ENCODE results near the gene OR2G3. TPM values are rescaled to one million over a fixed set of nuclear protein-coding genes. Genes with fewer than 3 reads are reported as not detected.

Gene OR2G3
- total RNA-seq, 1 donor from 2014 or later: not detected

DNA sequence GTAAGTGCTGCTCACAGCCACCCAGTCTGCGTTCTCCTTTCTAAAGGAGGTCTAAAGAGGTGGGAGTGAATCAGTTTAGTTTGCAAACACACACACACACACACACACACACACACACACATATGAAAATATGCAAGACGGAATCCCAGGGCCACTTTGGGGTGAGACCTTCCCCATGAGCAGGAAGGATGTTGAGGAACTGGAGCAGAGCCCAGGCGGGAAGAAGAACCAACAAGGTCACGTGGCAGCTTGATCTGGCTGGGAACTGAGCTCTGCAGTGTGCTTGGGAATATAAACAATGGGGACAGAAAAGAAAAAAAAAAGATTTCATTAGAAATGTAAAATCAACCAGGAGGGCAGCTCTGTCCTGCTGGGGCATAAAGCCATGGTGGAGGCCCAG is 32.6 kb downstream of the OR2G3 start:
- DNase-seq (ENCODE audit: low read depth) (no peak), FAIRE-seq (no peak)
- H3K27ac ChIP-seq (ENCODE audit: low read depth, low read length): no peak overlapping the region
- H3K27me3 ChIP-seq (ENCODE audit: insufficient read depth, low read length): no peaks in the 10 kb centered on the region
- H3K4me3 ChIP-seq (ENCODE audit: insufficient read depth, low read depth, low read length): no peak overlapping the region
- no peaks in the 10 kb centered on the region for H3K9me3 ChIP-seq (ENCODE audit: insufficient read depth, low read depth, low read length)
- H3K36me3 ChIP-seq (ENCODE audit: insufficient read depth, low read length): no peaks in the 10 kb centered on the region
- Mint-ChIP-seq H3K27me3 (ENCODE audit: low read depth, unreplicated experiment) (peaks cover 7% of the 10 kb centered on the region), H3K4me3 (ENCODE audit: unreplicated experiment) (no peak overlapping the region), H3K27ac (ENCODE audit: unreplicated experiment) (no peak overlapping the region), H3K36me3 (ENCODE audit: low read depth, unreplicated experiment) (no peaks in the 10 kb centered on the region), H3K4me1 (ENCODE audit: low read depth, unreplicated experiment) (no peaks in the 10 kb centered on the region), H3K9me3 (ENCODE audit: unreplicated experiment) (peaks cover 13% of the 10 kb centered on the region)
- no peaks in the 10 kb centered on the region for H3K4me1 ChIP-seq (ENCODE audit: insufficient read depth, low read length)
- H4K20me1 ChIP-seq (ENCODE audit: insufficient read depth, low read length): no peaks in the 10 kb centered on the region
- no peak overlapping the region for H3K9ac ChIP-seq (ENCODE audit: low read length)
- H3K79me2 ChIP-seq (ENCODE audit: insufficient read depth, low read length): no peaks in the 10 kb centered on the region
- TF ChIP-seq, protein P1, sequence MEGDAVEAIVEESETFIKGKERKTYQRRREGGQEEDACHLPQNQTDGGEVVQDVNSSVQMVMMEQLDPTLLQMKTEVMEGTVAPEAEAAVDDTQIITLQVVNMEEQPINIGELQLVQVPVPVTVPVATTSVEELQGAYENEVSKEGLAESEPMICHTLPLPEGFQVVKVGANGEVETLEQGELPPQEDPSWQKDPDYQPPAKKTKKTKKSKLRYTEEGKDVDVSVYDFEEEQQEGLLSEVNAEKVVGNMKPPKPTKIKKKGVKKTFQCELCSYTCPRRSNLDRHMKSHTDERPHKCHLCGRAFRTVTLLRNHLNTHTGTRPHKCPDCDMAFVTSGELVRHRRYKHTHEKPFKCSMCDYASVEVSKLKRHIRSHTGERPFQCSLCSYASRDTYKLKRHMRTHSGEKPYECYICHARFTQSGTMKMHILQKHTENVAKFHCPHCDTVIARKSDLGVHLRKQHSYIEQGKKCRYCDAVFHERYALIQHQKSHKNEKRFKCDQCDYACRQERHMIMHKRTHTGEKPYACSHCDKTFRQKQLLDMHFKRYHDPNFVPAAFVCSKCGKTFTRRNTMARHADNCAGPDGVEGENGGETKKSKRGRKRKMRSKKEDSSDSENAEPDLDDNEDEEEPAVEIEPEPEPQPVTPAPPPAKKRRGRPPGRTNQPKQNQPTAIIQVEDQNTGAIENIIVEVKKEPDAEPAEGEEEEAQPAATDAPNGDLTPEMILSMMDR (IDR thresholded peaks at IDR 0.05; ENCODE audit: insufficient read depth, low read depth, low read length): no peak
- no peak for TF ChIP-seq EZH2 (IDR thresholded peaks at IDR 0.05; ENCODE audit: insufficient read depth, low read length)
- H3K4me2 ChIP-seq (ENCODE audit: low read length): no peak overlapping the region
- no peak overlapping the region for H2AFZ ChIP-seq (ENCODE audit: low read depth, low read length)

DNA sequence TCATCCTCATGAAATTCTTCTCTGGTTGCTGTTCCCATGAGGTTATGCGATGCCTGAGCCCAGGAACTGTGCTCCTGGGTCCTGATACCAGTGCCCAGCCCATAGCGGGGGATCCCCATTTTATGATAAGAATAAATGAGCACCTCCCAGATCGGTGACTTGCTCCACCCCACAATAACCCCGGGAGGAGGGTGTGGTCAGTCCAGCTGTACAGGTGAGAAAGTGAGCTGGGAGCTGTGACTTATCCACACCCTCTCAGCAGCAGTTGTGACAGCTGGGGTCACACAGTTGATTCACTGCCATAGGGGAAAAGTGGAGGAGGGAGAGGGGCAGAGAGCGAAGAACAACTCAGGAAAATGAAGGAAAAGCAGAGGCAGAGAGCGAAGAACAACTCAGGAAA is 33.4 kb downstream of the OR2G3 start:
- peak overlapping the region; percentile 71 for H3K4me2 ChIP-seq (ENCODE audit: low read length)

DNA sequence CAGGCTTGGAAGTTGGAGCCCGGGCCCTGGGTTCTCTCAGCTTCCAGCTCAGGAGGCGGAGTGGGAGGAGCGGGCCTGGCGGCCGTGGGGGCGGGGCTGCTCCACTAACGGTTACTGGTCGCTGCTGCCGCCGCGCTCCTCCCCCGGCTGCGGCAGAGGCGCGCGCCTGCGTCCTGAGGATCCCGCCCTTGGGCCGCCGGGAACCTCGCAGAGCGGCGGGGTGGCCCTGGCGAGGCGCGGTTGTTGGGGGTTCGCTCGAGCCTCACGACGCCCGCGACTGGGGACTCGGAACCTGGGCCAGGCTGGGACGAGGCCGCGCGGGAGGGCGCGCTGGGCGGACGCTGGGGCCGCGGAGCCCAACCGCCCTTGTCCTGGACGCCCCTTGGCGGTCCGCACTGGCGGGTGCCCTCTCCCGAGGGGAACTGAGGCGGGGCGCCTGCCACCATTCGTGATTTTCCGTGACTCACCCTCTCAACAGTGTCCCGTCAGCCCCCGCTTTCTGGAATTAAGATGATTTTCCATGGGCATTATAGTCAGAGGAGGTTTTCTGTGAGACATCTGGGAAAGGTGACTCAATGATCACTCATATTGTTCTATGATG is 34.1 kb downstream of the OR2G3 start:
- Mint-ChIP-seq H3K36me3 (ENCODE audit: low read depth, unreplicated experiment) (no peaks in the 10 kb centered on the region), H3K27ac (ENCODE audit: unreplicated experiment) (no peak overlapping the region), H3K4me3 (ENCODE audit: unreplicated experiment) (no peak overlapping the region), H3K9me3 (ENCODE audit: unreplicated experiment) (peaks cover 9% of the 10 kb centered on the region), H3K27me3 (ENCODE audit: low read depth, unreplicated experiment) (peaks cover 7% of the 10 kb centered on the region), H3K4me1 (ENCODE audit: low read depth, unreplicated experiment) (no peaks in the 10 kb centered on the region)
- DNase-seq (ENCODE audit: low read depth): peak; percentile 3
- H3K9me3 ChIP-seq (ENCODE audit: insufficient read depth, low read depth, low read length): no peaks in the 10 kb centered on the region
- peak overlapping the region; percentile 33 for H3K4me3 ChIP-seq (ENCODE audit: insufficient read depth, low read depth, low read length)
- FAIRE-seq: no peak
- peak overlapping the region; percentile 50 for H2AFZ ChIP-seq (ENCODE audit: low read depth, low read length)
- H3K27ac ChIP-seq (ENCODE audit: low read depth, low read length): peak overlapping the region; percentile 70
- no peaks in the 10 kb centered on the region for H3K4me1 ChIP-seq (ENCODE audit: insufficient read depth, low read length)
- no peaks in the 10 kb centered on the region for H4K20me1 ChIP-seq (ENCODE audit: insufficient read depth, low read length)
- H3K9ac ChIP-seq (ENCODE audit: low read length): peak overlapping the region; percentile 71
- H3K36me3 ChIP-seq (ENCODE audit: insufficient read depth, low read length): no peaks in the 10 kb centered on the region
- H3K27me3 ChIP-seq (ENCODE audit: insufficient read depth, low read length): no peaks in the 10 kb centered on the region
- peak overlapping the region; percentile 71 for H3K4me2 ChIP-seq (ENCODE audit: low read length)
- TF ChIP-seq, protein P1 (IDR thresholded peaks at IDR 0.05; ENCODE audit: insufficient read depth, low read depth, low read length): no peak
- no peak for TF ChIP-seq EZH2 (IDR thresholded peaks at IDR 0.05; ENCODE audit: insufficient read depth, low read length)
- no peaks in the 10 kb centered on the region for H3K79me2 ChIP-seq (ENCODE audit: insufficient read depth, low read length)

More for the DNA sequence above, 33.4 kb downstream of the OR2G3 start:
- no peaks in the 10 kb centered on the region for H3K9me3 ChIP-seq (ENCODE audit: insufficient read depth, low read depth, low read length)
- Mint-ChIP-seq H3K36me3 (ENCODE audit: low read depth, unreplicated experiment) (no peaks in the 10 kb centered on the region), H3K4me3 (ENCODE audit: unreplicated experiment) (no peak overlapping the region), H3K27ac (ENCODE audit: unreplicated experiment) (no peak overlapping the region), H3K27me3 (ENCODE audit: low read depth, unreplicated experiment) (peaks cover 7% of the 10 kb centered on the region), H3K4me1 (ENCODE audit: low read depth, unreplicated experiment) (no peaks in the 10 kb centered on the region), H3K9me3 (ENCODE audit: unreplicated experiment) (peaks cover 13% of the 10 kb centered on the region)
- H3K27me3 ChIP-seq (ENCODE audit: insufficient read depth, low read length): no peaks in the 10 kb centered on the region
- no peak for TF ChIP-seq EZH2 (IDR thresholded peaks at IDR 0.05; ENCODE audit: insufficient read depth, low read length)
- TF ChIP-seq, protein P1 (IDR thresholded peaks at IDR 0.05; ENCODE audit: insufficient read depth, low read depth, low read length): no peak
- H2AFZ ChIP-seq (ENCODE audit: low read depth, low read length): peak overlapping the region; percentile 50
- H3K4me1 ChIP-seq (ENCODE audit: insufficient read depth, low read length): no peaks in the 10 kb centered on the region
- no peaks in the 10 kb centered on the region for H3K79me2 ChIP-seq (ENCODE audit: insufficient read depth, low read length)
- no peak overlapping the region for H3K4me3 ChIP-seq (ENCODE audit: insufficient read depth, low read depth, low read length)
- no peak overlapping the region for H3K27ac ChIP-seq (ENCODE audit: low read depth, low read length)
- FAIRE-seq (no peak), DNase-seq (ENCODE audit: low read depth) (no peak)
- H3K9ac ChIP-seq (ENCODE audit: low read length): peak overlapping the region; percentile 71
- H4K20me1 ChIP-seq (ENCODE audit: insufficient read depth, low read length): no peaks in the 10 kb centered on the region
- no peaks in the 10 kb centered on the region for H3K36me3 ChIP-seq (ENCODE audit: insufficient read depth, low read length)
